T-cell (primary cell): Measurements from ENCODE around the gene EEPD1. TPM values are rescaled to one million over a fixed set of nuclear protein-coding genes. Genes with fewer than 3 reads are reported as not detected.
A peak's percentile ranks its signal among the peaks of the same experiment; 100 is the strongest.

ENCODE experiments used
- ATAC-seq, 4 experiments: fragments of 200-7000 bp in 3 of 4; fragments of 150-1000 bp in 1 of 4; cut with Tn5 transposase; replicated peaks in 1 of 4; 1 replicate in 3 of 4; 2 replicates in 1 of 4; pipeline ENCODE4 v1.10.0; 2021; ENCODE audit warnings: moderate library complexity in 3 of 4, mild to moderate bottlenecking in 2 of 4, moderate number of reproducible peaks in 1 of 4
- CTCF ChIA-PET, 2 donors: fragments of 300-600 bp; sonication (Branson Sonifier 250); formaldehyde crosslinking; loops; one replicate each; lab custom pipeline; 2022; ENCODE audit warnings: antibody characterized with exemption in 2 of 2; lab: Charles Lee
- POLR2A ChIA-PET, 2 donors: fragments of 300-600 bp; sonication (Branson Sonifier 250); formaldehyde crosslinking; loops; one replicate each; lab custom pipeline; 2022; ENCODE audit warnings: antibody characterized with exemption in 2 of 2; lab: Charles Lee
- DNase-seq, 35 experiments: peaks; one replicate each; pipeline versions ENCODE4 v3.0.0 to v3.0.0-alpha.2; 2013 to 2023
- H3K27ac ChIP-seq: one replicate; pipeline ENCODE4 v1.5.1; 2013; ENCODE audit warnings: low read length
- H3K27me3 ChIP-seq, 2 experiments: replicated peaks in 1 of 2; 1 replicate in 1 of 2; 2 replicates in 1 of 2; pipeline versions ENCODE4 v1.6.1 to v1.7.0; 2013; ENCODE audit warnings: low read length in 1 of 2, mixed read lengths in 1 of 2; ENCODE audit not compliant: control insufficient read depth in 2 of 2, insufficient read depth in 2 of 2; ENCODE audit errors: extremely low read depth in 1 of 2
- H3K36me3 ChIP-seq, 2 donors: 1 replicate in 1 of 2; 2 replicates in 1 of 2; pipeline versions ENCODE4 v1.6.1 to v1.7.0; 2013; ENCODE audit warnings: low read length in 1 of 2; ENCODE audit not compliant: control insufficient read depth in 2 of 2, insufficient read depth in 1 of 2; ENCODE audit errors: extremely low read depth in 1 of 2
- H3K4me1 ChIP-seq, 2 experiments: 1 replicate in 1 of 2; 2 replicates in 1 of 2; pipeline versions ENCODE4 v1.6.1 to v1.7.0; 2013; ENCODE audit warnings: low read length in 2 of 2, mixed read lengths in 1 of 2; ENCODE audit not compliant: insufficient read depth in 2 of 2, control insufficient read depth in 1 of 2; ENCODE audit errors: extremely low read depth in 1 of 2
- H3K4me3 ChIP-seq, 2 donors: 1 replicate in 1 of 2; 2 replicates in 1 of 2; pipeline versions ENCODE4 v1.5.1 to v1.7.0; 2013; ENCODE audit warnings: mild to moderate bottlenecking in 2 of 2, low read length in 1 of 2, moderate library complexity in 1 of 2; ENCODE audit not compliant: control insufficient read depth in 1 of 2; ENCODE audit errors: extremely low read depth in 1 of 2
- H3K9me3 ChIP-seq: 2 replicates; pipeline ENCODE4 v1.7.0; 2013
- H3K27ac Mint-ChIP-seq, 2 donors: one replicate each; pipeline ENCODE4 v1.8.0; 2020 to 2021; ENCODE audit warnings: mild to moderate bottlenecking in 2 of 2, mixed read lengths in 2 of 2
- H3K27me3 Mint-ChIP-seq, 2 donors: one replicate each; pipeline ENCODE4 v1.8.0; 2021 to 2022; ENCODE audit warnings: mixed read lengths in 2 of 2
- H3K36me3 Mint-ChIP-seq: one replicate; pipeline ENCODE4 v1.8.0; 2021; ENCODE audit warnings: mixed read lengths
- H3K4me1 Mint-ChIP-seq, 3 donors: one replicate each; pipeline ENCODE4 v1.8.0; 2020 to 2022; ENCODE audit warnings: mixed read lengths in 3 of 3, mild to moderate bottlenecking in 1 of 3
- H3K4me3 Mint-ChIP-seq, 3 donors: one replicate each; pipeline ENCODE4 v1.8.0; 2020 to 2022; ENCODE audit warnings: mild to moderate bottlenecking in 3 of 3, mixed read lengths in 3 of 3, moderate library complexity in 3 of 3
- H3K9me3 Mint-ChIP-seq, 3 donors: one replicate each; pipeline ENCODE4 v1.8.0; 2020 to 2022; ENCODE audit warnings: mixed read lengths in 3 of 3
- WGBS: methylation state at CpG from one replicate; pipeline ENCODE4 v1.1.5; 2013; ENCODE audit warnings: missing lambda C conversion rate; ENCODE audit not compliant: insufficient coverage; 5-methylcytosine and 5-hydroxymethylcytosine counted together
- total RNA-seq, 35 experiments: library from RNA in 6 of 35; stranded (reverse) in 6 of 35; fragments of 120-200 nt in 1 of 35; gene quantifications; one replicate each; pipeline versions ENCODE4 v1.2.1 to v1.2.4 and lab custom pipeline; 2013 to 2026

Gene EEPD1
- total RNA-seq, 5 donors from 2014 or later (not counting 1 experiment from before 2014, with no cell fraction given): 2.7 to 16.2 (median 4.2) TPM

DNA sequence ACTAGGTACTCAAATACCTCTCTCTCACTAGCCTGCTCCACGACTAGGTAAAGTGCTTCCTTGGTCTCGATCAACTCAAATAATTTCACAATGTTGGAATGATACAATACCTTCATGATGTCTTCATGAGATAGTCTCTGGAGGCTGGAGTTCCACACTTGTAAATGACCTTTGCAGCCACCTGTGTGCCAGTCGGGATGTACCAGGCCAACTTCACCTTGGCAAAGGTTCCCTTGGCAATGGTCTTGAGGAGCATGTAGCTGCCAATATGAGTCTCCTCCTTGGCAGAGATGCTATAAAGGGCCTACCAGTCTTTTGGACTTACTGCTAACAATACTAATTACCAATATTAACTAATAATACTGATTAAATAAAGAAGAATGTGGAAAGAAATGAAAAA lies 42.5 kb upstream of the EEPD1 start:
- Histone ChIP-seq H3K27me3 (peaks cover 0 to 3% of the 10 kb centered on the region in 2 experiments), H3K36me3 (no peaks in the 10 kb centered on the region), H3K4me3 (no peak overlapping the region), H3K27ac (no peak overlapping the region), H3K4me1 (peaks cover 0 to 2% of the 10 kb centered on the region in 2 experiments), H3K9me3 (no peaks in the 10 kb centered on the region)
- DNase-seq: no peak
- Mint-ChIP-seq H3K27ac (no peak overlapping the region), H3K9me3 (no peaks in the 10 kb centered on the region), H3K4me1 (peaks cover 4 to 9% (median 7%) of the 10 kb centered on the region in 3 donors), H3K4me3 (no peak overlapping the region), H3K36me3 (no peaks in the 10 kb centered on the region), H3K27me3 (no peaks in the 10 kb centered on the region)
- no peak for ATAC-seq
- ChIA-PET CTCF (no interaction called here), POLR2A (no interaction called here)
- WGBS: no CpG with 5 or more reads among the region's 3 CpGs

DNA sequence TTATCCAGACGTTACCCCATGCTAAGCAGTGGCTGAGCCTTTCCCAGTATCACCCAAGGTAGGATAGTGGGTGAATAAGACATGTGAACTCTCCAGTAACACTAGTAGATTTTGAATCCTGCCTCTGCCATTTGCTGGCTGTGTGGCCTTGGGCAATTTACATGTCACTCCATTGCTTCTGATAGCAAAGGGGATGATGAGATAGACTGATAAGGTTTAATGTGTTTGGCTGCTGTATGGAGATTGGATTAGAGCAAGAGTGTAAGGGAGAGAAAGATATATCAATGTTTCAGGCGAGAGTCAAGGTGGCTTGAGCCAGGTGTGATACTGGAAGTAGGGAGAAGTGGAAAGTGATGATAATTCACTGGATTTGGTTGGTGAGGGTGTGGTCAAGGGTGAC lies 40.1 kb upstream of the EEPD1 start:
- no peak for ATAC-seq
- H3K27me3 ChIP-seq: peaks cover 0 to 3% of the 10 kb centered on the region in 2 experiments
- CTCF ChIA-PET: no interaction called here
- peaks cover 7 to 21% of the 10 kb centered on the region in 2 experiments for H3K4me1 ChIP-seq
- H3K4me1 Mint-ChIP-seq: peaks cover 22 to 31% (median 28%) of the 10 kb centered on the region in 3 donors
- no peaks in the 10 kb centered on the region for H3K9me3 ChIP-seq
- no peak overlapping the region for H3K27ac ChIP-seq
- H3K4me3 Mint-ChIP-seq: no peak overlapping the region
- POLR2A ChIA-PET: no interaction called here
- DNase-seq: no peak
- no peak overlapping the region for H3K27ac Mint-ChIP-seq
- 80% methylated on average over 1 of the region's 2 CpGs for WGBS
- H3K36me3 ChIP-seq: no peaks in the 10 kb centered on the region
- no peak overlapping the region for H3K4me3 ChIP-seq
- no peaks in the 10 kb centered on the region for H3K36me3 Mint-ChIP-seq
- no peaks in the 10 kb centered on the region for H3K9me3 Mint-ChIP-seq
- peaks cover 0 to 3% of the 10 kb centered on the region in 2 donors for H3K27me3 Mint-ChIP-seq

DNA sequence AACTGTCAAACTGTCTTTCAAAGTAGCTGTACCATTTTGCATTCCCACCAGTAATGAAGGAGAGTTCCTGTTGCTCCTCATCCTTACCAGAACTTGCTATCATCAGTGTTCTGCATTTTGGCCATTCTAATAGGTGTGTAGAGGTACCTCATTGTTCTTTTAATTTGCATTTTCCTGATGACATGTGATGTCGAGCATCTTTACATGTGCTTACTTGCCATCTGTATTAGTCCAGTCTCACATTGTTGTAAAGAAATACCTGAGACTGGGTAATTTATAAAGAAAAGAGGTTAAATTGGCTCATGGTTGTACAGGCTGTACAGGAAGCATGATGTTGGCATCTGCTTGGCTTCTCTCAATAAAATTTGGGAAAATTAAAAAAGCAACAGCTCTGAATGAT lies 38.7 kb upstream of the EEPD1 start:
- ATAC-seq (no peak), DNase-seq (no peak)
- Mint-ChIP-seq H3K27me3 (peaks cover 3 to 7% of the 10 kb centered on the region in 2 donors), H3K27ac (no peak overlapping the region), H3K4me3 (no peak overlapping the region), H3K36me3 (no peaks in the 10 kb centered on the region), H3K9me3 (peaks cover 0 to 2% (median 0%) of the 10 kb centered on the region in 3 donors), H3K4me1 (peaks cover 18 to 38% (median 29%) of the 10 kb centered on the region in 3 donors)
- POLR2A ChIA-PET: no interaction called here
- Histone ChIP-seq H3K4me3 (no peak overlapping the region), H3K36me3 (no peaks in the 10 kb centered on the region), H3K27me3 (peaks cover 0 to 4% of the 10 kb centered on the region in 2 experiments), H3K4me1 (peaks cover 7 to 21% of the 10 kb centered on the region in 2 experiments), H3K27ac (no peak overlapping the region), H3K9me3 (no peaks in the 10 kb centered on the region)
- CTCF ChIA-PET: no interaction called here
- WGBS: no CpG with 5 or more reads among the region's 1 CpG

DNA sequence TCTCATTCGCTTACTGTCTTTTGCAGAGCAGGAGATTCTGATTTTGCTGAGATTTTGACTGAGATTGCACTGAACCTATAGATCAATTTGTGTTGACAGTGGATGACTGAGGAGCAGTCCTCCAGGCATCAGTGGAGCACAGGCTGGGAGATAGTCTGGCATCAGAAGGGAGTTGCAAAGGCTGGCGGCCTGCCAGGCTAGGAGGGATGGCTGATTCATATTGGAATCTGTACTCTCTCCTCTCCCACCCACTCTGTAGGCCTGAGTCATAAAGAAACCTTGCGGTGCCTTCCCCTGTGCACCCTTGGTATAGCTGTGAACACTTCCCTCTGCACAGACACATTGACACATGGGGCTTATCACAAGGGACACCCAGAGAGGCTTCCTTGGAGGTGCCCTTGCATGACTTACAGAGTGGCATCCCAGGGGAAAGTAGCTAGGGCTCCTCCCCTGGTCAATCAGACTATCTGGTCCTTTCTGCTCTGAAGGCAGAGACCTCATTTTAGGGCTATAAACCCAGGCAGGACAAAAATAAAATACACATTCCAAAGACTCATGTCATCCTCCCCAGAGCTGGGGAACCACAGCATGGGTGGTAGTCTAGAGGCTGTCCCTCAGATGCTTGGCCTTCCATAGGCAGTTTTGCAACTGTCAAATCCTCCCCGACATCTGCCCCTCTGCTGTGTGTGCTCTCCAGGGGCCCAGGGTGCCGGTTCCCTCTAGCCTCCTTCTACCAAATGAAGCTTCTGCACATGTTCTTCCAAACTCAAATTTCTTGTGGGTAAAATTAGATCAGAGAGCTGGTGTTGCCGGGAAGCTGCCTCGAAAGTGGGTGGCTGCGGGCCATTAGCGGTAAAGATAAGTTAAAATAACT lies 37.4 kb upstream of the EEPD1 start:
- H3K36me3 Mint-ChIP-seq: no peaks in the 10 kb centered on the region
- peak overlapping the region; percentile 79 to 80 for H3K27ac Mint-ChIP-seq
- Histone ChIP-seq H3K36me3 (no peaks in the 10 kb centered on the region), H3K27me3 (peaks cover 0 to 10% of the 10 kb centered on the region in 2 experiments), H3K4me3 (no peak overlapping the region), H3K27ac (no peak overlapping the region), H3K4me1 (peaks cover 7 to 24% of the 10 kb centered on the region in 2 experiments), H3K9me3 (no peaks in the 10 kb centered on the region)
- peak; percentile 53 to 86 (median 82) for ATAC-seq
- peaks cover 18 to 40% (median 29%) of the 10 kb centered on the region in 3 donors for H3K4me1 Mint-ChIP-seq
- peaks cover 3 to 7% of the 10 kb centered on the region in 2 donors for H3K27me3 Mint-ChIP-seq
- DNase-seq: peak in 5 of 35 experiments; percentile 12 to 29 (median 22)
- 21% methylated on average over 5 of the region's 9 CpGs for WGBS
- no peak overlapping the region for H3K4me3 Mint-ChIP-seq
- peaks cover 0 to 3% (median under 1%) of the 10 kb centered on the region in 3 donors for H3K9me3 Mint-ChIP-seq
- POLR2A ChIA-PET: no interaction called here
- CTCF ChIA-PET: no interaction called here

DNA sequence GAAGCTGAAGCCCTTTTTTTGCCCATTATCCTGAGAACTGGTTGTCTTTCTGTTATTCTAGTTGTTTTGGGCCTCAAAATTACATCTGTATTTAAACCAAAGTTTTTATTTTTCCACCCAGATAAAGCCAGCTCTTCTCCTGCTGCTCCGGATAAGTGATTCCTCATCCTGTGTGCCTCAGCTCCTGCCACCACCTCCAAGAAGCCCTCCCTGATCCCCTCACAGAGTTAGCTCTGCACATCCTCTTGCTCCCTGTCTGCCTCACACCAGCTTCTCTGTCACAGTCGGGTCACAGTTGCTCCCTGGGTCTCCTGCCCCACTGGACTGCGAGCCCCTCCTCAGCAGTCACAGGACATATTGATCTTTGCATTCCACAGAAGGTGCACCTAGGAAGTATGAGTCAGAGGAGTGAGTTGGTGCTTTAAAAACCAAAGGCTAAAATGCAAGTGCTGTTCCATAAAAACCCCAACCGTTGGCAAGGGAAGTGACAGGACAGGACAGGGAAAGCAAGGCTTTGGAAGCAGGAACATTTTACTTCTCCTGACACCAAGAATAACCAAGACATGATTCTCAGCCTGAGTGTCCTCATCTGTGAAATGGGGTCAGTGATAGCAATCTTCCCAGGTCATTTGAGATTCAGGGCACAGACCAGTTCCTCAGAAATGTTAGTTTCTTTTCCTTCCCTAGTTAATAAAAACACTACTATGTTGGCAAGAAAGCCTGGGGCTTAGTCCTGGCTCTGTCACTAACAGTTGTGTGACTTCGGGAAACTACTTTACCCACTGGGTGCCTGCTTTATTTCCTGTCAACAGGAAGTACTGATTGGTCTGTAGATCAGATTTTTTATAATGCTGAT lies 36.5 kb upstream of the EEPD1 start:
- Mint-ChIP-seq H3K4me1 (peaks cover 18 to 40% (median 29%) of the 10 kb centered on the region in 3 donors), H3K27ac (peak overlapping the region; percentile 79 to 93)

More for the DNA sequence above, 36.5 kb upstream of the EEPD1 start:
- peaks cover 3 to 7% of the 10 kb centered on the region in 2 donors for H3K27me3 Mint-ChIP-seq
- Histone ChIP-seq H3K27me3 (peaks cover 0 to 10% of the 10 kb centered on the region in 2 experiments), H3K27ac (peak overlapping the region; percentile 48), H3K9me3 (no peaks in the 10 kb centered on the region), H3K36me3 (no peaks in the 10 kb centered on the region), H3K4me3 (no peak overlapping the region), H3K4me1 (peaks cover 7 to 24% of the 10 kb centered on the region in 2 experiments)
- peak in 1 of 35 experiments; percentile 8 for DNase-seq
- peaks cover 3 to 9% (median 8%) of the 10 kb centered on the region in 3 donors for H3K9me3 Mint-ChIP-seq
- 100% methylated on average over 1 of the region's 5 CpGs for WGBS
- CTCF ChIA-PET: no interaction called here
- H3K4me3 Mint-ChIP-seq: peak overlapping the region; percentile 14 to 35 (median 34)
- H3K36me3 Mint-ChIP-seq: peaks cover 5% of the 10 kb centered on the region
- ATAC-seq: peak; percentile 38 to 62 (median 50)
- POLR2A ChIA-PET: no interaction called here
